GM19467 (cell line): ENCODE results near the gene FAM221A.
"Not testable (repeated sequence)": the region's sequence is repeated elsewhere in the genome, so short reads cannot be mapped to it uniquely, and the experiment has no call there.

ENCODE experiments used
- ATAC-seq: cut with Tn5 transposase; IDR thresholded peaks from one replicate; pipeline ENCODE4 v1.9.1; 2021; ENCODE audit warnings: mild to moderate bottlenecking, moderate library complexity; ENCODE audit not compliant: unreplicated experiment

The FAM221A gene, protein sequence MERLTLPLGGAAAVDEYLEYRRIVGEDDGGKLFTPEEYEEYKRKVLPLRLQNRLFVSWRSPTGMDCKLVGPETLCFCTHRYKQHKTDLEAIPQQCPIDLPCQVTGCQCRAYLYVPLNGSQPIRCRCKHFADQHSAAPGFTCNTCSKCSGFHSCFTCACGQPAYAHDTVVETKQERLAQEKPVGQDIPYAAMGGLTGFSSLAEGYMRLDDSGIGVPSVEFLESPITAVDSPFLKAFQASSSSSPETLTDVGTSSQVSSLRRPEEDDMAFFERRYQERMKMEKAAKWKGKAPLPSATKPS

DNA sequence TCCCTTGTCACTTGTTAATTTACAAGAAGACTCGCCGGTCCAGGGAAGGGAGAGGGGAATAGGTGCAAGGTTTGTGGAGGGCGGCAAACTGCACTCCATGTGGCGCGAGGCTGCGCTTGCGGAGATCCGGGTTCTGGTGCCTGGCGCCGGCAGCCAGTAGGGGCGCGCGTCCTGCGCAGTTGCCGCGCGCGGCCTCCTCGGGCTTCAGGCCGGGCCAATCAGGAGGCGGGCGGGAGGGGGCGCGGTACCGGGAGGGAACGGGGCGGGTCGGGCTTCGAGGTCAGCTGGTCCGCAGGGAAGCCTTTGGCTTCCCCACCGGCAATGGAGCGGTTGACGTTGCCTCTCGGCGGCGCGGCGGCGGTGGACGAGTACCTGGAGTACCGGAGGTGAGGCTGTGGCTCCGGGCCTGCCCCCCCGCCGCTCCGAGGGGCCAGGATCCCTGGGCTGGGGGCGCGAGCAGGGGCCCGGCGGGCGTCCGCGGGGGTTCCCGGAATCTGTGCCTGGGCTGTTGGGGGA is at the start of gene FAM221A:
Gene FAM221A, plus strand, starts transcription at position 302 of the 516 bp plus-strand sequence. Its CDS starts 20 bp downstream, at position 322.
- peak; percentile 99 for ATAC-seq

DNA sequence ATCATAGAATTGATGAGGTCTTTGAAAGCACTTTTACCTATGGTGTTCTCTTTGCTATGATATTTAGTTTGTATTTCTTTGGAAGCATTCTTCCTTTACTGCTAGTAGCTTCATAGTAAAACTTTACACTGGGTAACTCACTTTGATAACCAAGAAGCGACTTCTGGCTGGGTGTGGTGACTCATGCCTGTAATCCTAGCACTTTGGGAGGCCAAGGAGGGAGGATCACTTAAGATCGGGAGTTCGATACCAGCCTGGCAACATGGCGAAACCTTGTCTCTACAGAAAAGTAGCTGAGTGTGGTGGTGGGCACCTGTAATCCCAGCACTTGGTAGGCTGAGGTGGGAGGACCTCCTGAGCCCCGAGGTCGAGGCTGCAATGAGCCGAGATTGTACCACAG is 46.6 kb upstream of the FAM221A start:
- ATAC-seq: no peak

DNA sequence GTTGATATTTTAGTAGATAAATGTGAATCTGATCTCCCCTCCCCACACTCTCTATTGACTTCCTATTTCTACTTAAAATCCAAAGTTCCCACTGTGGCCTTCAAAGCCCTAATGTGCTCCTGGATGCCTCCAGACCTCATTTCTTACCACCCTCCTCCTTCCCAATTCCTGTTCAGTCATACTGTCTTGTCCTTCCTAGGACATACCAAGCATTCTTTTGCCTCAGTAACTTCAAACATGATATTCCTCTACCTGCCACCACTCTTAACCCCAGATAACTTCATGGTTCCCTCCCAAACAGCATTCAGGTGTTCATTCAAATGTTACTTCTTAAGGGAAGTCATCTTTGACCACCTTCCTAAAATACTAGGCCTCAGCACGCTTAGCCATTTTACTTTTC is 34.2 kb upstream of the FAM221A start:
- no peak for ATAC-seq

DNA sequence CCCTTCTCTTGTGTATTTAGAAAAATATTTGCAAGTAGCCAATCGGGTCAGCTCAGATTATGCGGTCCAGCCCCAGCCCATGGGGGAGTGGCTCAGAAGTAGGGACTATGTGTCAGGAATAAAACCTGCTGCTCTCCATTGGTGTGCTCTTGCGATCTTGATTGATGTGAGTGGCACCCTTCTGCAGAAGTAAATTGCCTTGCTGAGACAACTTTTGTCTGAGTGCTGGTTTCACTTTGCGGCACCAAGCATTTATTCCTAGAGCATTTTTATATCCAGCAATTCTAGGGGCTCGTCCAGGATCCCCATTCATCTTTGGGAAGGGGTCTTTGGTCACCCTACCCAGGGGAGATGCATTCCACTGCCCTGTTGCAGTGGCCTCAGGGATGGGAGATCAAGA is 26.1 kb upstream of the FAM221A start:
- ATAC-seq: no peak

DNA sequence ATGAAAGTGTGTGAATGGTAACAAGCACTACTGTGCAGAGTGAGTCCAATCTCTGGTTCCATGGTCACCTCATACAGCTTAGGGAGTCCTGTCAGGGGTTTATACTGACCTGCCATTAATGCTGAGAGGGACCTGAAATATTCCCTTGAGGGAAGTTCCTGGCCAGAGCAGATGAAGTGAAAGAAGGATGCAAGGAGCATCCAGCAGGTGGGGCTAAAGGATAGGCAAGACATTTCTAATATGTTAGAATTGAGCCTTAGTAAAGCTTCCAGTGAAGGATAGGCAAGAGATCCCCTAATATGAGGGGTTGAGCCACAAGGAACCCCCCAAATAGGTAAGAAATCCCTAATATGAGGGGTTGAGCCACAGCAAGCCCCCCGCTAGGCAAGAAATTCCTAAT is 25.5 kb upstream of the FAM221A start:
- no peak for ATAC-seq

DNA sequence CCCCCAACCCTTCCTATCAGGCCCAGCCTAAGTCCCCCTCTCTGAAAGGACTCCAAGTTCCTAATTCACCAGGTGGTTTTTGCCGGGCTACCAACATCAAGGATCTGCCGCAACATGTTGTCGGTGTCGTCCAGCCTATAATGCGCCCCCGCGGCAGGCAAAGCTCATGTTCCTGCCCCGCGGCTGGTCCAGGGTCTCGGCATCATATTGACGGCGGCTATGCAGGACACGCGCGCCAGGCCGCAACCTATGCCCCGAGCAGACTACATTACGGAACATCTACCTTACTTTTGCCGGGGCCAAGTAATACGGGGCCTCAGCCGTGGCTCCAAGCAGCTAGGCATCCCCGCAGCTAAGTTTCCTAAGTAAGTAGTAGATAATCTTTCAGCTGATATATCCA is 24.6 kb upstream of the FAM221A start:
- ATAC-seq: no peak

DNA sequence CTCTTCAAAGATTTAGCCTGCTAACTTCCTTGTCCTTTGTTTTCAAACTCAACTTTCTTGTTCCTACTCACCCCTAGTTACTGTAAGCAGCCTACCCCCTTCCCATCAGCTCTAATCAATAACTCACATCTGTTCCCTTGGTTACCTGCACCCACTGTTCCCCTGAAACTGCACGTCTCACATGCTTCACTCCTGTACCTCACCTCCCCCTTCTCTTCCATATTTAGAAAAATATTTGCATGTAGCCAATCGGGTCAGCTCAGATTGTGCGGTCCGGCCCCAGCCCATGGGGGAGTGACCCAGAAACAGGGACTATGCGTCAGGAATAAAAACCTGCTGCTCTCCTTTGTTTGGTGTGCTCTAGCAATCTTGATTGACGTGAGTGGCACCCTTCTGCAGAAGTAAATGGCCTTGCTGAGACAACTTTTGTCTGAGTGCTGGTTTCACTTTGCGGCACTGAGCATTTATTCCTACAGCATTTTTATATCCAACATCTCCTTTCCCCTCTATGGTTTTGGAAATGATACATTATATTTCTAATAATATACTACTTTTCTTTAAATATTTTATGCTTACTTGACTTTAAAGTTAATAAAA is 21.1 kb upstream of the FAM221A start:
- ATAC-seq: no peak

DNA sequence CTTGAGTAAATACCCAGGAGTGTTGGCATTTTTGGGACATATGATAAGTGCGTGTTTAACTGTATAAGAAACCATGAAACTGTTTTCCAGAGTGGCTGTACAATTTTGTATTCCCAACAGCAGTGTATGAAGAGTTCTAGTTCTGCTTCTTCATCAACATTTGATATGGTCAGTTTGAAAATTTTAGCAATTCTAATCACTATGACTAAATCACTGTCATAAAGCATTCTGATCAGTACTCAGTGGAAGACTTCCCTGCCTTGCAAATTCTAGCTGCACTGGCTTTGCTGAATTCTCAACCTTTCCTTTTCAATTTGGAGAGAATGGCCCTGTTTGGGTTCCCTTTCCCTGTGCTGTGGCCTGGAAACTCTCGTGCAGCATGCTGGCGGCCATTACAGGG is 18.6 kb upstream of the FAM221A start:
- ATAC-seq: no peak

DNA sequence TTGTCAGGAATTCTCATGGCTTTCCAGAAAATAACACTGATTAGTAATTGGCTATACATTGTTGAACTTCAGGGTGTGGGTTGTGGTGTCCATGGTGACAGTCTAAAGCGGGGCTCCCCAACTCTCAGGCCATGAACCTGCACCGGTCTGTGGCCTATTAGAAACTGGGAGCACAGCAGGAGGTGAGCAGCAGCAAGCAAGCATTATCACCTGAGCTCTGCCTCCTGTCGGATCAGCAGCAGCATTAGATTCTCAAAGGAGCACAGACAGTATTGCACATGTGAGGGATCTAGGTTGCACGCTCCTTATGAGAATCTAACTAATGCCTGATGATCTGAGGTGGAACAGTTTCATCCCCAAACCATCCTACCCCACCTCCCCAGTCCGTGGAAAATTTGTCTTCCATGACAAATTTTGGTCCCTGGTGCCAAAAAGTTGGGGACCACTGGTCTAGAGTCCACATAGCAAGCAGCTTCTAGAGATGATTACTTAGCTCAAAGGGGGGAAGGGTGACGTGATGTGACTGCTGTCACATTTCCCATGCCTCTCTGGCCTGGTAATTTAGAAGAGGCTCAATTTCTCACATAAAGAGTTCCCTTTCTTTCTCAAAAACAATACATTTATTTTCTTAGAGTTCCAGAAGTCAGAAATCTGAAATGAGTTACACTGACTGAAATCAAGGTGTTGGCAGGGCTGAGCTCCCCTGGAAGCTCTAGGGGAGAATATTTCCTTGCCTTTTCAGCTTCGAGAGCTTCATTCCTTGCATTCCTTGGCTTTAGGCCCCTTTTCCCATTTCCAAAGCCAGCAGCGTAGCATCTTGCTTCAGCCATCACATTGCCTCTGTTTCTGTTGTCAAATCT is 17.6 kb upstream of the FAM221A start:
- no peak for ATAC-seq

DNA sequence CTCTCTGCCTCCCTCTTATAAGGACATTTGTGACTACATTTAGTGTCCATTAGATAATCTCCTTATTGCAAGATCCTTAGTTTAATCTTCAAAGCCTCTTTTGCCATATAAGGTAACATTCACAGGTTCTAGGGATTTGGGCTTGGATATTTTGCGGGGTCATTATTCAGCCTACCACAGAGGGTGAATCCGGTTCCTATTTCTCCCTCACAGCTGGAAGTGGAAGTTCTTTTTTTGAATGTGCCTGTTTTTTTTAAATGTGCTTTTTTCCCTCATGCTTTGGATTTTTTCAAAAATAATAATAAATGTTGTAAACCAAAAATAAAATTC is 17.1 kb upstream of the FAM221A start:
- no peak for ATAC-seq

DNA sequence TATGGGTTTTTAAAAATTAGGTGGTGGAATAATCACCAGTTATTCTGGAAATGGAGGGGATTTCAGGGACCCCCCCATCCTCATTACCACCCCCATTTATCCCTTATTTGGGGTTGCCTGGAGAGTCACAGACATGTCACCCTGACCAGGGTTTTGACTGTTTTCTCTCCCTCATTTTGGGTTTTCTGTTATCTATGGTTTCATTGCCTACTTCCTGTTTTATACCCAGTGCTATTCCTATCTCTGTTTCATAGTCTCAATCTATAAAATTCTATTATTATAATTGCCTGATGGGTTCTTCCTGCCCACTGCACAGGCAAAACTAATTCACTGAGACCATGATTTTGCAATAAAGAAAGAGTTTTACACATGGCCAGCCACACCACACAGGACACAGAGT is 15.9 kb upstream of the FAM221A start:
- ATAC-seq: no peak

DNA sequence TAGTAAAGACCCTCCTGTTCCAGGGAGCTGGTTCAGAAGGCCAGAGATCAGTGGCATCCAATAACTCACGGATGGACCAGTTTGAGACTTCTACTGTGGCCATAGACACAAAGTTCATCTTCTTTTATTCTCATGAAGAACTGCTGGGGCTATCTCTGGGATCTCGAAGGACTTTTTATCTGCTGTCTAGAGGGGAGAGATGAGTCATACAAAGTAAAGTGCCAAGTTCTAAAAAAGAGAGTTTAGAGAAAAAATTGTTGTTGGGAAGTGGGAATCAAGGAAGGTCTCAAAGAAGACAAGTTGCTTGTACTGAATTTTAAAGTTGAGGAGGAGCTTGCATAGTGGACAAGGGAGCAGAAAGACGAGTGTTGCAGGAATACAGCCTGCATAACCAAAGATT is 8.0 kb upstream of the FAM221A start:
- ATAC-seq: no peak

DNA sequence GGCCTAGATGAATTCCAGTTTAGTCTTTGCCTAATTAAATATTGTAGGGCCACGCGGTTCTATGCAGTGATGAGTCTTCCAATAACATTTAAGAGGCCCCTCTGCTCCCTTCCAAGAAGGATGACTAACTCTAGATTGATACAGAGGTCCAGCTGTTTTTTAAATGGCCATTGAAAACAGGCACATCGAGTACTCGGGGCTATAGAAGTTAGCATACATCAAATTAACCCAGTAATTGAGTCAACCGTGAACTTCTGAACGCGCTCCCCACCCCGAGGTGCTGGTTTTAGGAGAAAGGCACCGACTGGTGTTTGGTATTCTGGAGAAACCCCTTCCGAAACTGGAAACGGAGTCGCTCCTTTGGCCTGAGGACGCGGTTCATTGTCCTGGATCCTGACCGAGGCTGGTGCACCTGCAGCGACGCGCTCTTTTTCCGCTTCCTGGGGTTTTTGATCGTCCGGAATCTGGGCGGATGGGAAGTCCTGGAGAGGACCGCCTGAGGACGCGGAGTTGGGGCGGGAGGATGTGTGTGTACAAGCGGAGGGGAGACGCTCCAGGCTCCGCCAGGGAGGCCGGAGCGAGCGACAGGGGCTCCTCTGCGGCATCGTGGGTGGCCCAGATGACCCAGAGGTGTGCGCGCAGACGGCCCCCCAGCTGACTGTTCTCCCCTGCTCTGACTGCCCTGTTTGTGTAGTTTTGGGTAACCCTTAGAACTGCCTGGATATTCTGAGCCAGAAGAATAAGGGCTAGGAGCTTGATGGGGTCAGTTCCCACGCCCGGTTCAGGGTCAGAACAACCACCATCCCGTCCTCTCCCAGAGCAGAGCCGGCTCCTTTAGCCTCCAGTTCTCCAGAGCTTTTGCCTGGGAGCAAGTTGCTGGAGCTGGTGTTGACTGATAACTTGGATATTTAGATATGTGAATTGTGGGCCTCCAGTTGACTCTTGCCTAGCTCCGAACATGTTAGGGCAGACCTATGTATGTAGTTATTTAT is 711 bp downstream of the FAM221A start:
- peak; percentile 41 for ATAC-seq

DNA sequence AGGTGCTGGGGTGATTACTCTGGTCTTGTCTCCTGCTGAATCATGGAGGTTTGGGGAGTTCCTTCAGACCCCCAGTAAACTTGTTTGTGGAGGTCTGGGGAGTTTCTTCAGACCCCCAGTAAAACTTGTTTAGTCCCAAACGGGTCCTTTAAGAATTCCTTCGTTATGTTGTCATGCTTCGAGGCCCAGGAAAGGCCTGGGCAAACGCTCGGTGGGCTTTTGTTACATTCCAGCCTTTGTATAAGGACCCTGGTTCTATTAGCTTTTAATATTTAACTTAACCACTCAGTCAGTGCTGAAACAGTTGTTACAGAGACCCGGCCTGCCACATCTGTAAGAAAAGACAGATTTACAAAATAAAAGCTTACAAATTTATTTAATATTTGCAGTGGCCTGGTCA is 4.0 kb downstream of the FAM221A start:
- ATAC-seq: not testable (repeated sequence)

DNA sequence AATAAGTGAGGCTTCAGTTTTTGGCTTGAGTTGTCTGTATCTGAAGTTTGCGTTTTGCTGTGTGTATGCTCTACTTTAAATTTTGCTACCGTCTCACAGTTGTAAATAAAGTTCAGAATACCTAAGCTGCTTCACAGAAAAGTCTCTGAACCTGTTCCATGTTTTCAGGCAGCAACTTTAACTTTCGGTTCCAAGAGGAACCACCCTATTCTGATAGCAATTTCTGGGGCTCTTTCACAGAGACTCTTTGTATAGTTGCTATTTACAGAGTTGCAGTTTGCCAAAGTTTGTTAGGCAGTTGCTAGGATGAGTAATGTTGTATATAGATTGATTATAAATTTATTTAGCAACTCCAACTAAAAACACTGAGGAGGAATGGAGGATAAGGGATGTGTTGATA is 5.7 kb downstream of the FAM221A start:
- ATAC-seq: no peak

DNA sequence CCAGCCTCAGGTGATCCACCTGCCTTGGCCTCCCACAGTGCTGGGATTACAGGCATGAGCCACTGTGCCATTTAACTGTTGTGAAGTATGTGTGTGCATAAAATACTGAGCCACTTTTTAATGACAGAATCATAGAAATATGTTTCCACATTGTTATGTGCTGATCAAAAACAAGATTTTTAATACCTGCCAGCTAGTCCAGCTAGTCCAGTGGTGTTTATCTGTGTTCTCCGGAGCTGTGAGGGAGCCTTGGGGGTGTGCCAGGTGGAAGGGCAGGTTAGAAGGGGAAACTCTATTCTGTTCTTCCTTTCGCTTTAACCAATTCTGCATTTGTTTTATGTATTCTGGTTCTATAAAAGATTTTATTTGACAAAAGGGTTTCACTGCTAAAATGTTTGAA is 7.0 kb downstream of the FAM221A start:
- no peak for ATAC-seq

DNA sequence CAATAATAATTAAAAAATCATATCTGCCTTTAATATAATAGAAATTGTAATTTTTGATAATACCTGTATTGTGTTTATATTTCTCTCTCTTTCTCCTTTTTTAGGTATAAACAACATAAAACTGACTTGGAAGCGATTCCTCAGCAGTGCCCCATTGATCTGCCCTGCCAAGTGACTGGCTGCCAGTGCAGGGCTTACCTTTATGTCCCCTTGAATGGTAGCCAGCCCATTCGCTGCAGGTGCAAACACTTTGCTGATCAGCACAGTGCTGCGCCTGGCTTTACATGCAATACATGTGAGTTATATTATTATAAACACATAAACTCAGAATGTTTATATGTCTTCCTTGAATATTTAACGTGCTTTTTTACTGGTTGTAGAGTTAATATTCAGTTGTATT is 9.2 kb downstream of the FAM221A start:
- ATAC-seq: no peak

DNA sequence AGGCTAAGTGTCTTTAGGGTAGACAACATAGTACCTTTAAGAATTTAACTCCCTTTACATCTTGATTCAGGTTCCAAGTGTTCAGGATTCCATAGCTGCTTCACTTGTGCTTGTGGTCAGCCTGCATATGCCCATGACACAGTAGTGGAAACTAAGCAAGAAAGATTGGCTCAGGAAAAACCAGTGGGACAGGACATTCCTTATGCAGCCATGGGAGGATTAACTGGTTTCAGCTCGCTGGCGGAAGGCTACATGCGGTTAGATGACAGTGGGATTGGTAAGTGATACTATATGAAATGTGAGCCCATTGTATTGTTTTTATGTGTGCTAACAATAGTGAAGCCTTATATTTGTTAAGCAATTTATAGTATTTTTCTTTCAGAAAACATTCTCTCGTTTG is 11.3 kb downstream of the FAM221A start:
- ATAC-seq: no peak

DNA sequence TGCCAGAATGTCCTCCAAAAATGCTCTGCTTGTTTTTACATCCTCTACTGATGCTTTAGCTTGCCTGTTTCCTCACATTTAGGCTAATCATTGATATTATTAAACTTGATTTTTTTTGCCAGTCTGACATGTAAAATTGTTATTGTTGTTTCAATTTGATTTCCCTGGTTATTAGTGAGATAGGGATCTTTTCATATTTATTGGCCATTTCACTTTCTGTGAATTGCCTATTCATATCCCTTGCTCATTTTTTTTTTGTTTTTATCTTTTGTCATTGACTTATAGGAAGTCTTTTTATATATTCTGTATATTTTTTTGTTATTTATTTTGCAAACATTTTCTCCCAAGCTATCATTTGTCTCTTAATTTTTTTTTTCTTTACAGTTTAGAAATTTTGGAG is 13.2 kb downstream of the FAM221A start:
- no peak for ATAC-seq

DNA sequence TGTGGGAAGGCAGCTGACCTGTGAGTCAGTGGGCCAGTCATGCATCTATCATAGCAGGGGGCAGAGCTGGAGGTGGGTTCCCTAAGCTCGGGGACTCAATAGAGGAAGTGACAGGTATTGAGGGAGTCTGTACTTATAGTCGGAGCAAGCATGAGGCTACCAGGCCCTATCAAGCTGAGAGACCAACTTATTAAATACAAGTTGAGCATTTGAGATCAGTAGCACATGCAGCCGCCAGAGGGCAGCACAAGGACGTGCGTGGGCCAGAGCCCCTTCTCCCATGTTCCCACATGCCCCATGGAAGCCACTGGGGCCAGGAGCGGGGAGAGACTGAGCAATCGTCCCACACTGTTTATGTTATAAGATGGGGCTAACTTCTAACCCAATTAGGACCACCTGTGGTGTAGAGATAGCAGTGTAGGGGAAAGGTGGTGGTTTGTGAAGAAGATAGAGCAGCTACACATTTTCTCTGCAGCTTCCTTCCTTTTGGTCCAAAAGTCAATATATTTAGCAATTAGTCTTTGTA is 17.0 kb downstream of the FAM221A start:
- ATAC-seq: no peak
